SK-N-SH (cell line): ENCODE measurements around the gene CAMK2N1.

Source experiments
- CHD2 ChIP-seq: fragments of 150-350 bp; IDR thresholded peaks from 2 replicates; pipeline ENCODE4 v1.6.1; 2018; ENCODE audit warnings: low read length; ENCODE audit not compliant: partially characterized antibody
- EP300 ChIP-seq, 2 experiments: IDR thresholded peaks; 2 replicates each; pipeline versions ENCODE4 v1.4.0 to v1.6.1; 2012; ENCODE audit warnings: borderline replicate concordance in 1 of 2, low read depth in 1 of 2, low read length in 1 of 2
- EZH2phosphoT487 ChIP-seq: fragments of 200-600 bp; sonication (generic); IDR thresholded peaks from 2 replicates; pipeline ENCODE4 v1.6.1; 2017; ENCODE audit warnings: low read depth, mixed run types, mild to moderate bottlenecking, antibody characterized with exemption, moderate library complexity, borderline replicate concordance
- POLR2AphosphoS5 ChIP-seq: IDR thresholded peaks from 2 replicates; pipeline ENCODE4 v1.6.1; 2012; ENCODE audit warnings: low read depth, low read length
- TF ChIP-seq, protein P1 (sequence below): fragments of 200-600 bp; sonication (generic); IDR thresholded peaks from 2 replicates; pipeline ENCODE4 v1.6.1; 2017; ENCODE audit warnings: antibody characterized with exemption, mild to moderate bottlenecking, moderate library complexity
- TF ChIP-seq, protein P2 (sequence below): IDR thresholded peaks from 2 replicates; pipeline ENCODE4 v1.6.1; 2012; ENCODE audit warnings: mild to moderate bottlenecking, low read depth, low read length, moderate library complexity
- TF ChIP-seq, protein P3 (sequence below): IDR thresholded peaks from 2 replicates; pipeline ENCODE4; 2012
- TF ChIP-seq, protein P4 (sequence below): IDR thresholded peaks from 2 replicates; pipeline ENCODE4 v1.4.0; 2012; ENCODE audit warnings: low read depth

DNA sequence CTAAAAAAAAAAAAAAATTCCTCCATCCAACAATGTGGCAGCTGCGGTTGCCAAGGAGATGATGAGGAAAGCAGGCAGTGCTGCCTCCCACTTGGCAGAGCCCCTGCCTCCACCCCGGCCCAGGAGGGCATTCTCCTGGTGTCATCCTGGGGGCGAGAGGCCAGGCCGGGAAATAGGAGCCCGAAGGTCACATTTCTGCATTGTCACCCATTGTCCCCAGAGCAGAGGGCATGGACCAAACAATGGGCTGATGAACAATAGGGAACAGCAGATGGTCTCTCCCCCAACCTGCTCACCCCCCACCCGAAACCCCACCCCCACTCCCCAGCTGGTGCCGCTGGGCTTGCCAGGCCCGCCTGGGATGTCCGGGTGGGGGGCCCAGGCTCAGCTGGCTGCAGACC, 37.3 kb downstream of the CAMK2N1 start:
- no peak for TF ChIP-seq POLR2AphosphoS5
- TF ChIP-seq, protein P1, sequence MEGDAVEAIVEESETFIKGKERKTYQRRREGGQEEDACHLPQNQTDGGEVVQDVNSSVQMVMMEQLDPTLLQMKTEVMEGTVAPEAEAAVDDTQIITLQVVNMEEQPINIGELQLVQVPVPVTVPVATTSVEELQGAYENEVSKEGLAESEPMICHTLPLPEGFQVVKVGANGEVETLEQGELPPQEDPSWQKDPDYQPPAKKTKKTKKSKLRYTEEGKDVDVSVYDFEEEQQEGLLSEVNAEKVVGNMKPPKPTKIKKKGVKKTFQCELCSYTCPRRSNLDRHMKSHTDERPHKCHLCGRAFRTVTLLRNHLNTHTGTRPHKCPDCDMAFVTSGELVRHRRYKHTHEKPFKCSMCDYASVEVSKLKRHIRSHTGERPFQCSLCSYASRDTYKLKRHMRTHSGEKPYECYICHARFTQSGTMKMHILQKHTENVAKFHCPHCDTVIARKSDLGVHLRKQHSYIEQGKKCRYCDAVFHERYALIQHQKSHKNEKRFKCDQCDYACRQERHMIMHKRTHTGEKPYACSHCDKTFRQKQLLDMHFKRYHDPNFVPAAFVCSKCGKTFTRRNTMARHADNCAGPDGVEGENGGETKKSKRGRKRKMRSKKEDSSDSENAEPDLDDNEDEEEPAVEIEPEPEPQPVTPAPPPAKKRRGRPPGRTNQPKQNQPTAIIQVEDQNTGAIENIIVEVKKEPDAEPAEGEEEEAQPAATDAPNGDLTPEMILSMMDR: no peak
- TF ChIP-seq, protein P2, sequence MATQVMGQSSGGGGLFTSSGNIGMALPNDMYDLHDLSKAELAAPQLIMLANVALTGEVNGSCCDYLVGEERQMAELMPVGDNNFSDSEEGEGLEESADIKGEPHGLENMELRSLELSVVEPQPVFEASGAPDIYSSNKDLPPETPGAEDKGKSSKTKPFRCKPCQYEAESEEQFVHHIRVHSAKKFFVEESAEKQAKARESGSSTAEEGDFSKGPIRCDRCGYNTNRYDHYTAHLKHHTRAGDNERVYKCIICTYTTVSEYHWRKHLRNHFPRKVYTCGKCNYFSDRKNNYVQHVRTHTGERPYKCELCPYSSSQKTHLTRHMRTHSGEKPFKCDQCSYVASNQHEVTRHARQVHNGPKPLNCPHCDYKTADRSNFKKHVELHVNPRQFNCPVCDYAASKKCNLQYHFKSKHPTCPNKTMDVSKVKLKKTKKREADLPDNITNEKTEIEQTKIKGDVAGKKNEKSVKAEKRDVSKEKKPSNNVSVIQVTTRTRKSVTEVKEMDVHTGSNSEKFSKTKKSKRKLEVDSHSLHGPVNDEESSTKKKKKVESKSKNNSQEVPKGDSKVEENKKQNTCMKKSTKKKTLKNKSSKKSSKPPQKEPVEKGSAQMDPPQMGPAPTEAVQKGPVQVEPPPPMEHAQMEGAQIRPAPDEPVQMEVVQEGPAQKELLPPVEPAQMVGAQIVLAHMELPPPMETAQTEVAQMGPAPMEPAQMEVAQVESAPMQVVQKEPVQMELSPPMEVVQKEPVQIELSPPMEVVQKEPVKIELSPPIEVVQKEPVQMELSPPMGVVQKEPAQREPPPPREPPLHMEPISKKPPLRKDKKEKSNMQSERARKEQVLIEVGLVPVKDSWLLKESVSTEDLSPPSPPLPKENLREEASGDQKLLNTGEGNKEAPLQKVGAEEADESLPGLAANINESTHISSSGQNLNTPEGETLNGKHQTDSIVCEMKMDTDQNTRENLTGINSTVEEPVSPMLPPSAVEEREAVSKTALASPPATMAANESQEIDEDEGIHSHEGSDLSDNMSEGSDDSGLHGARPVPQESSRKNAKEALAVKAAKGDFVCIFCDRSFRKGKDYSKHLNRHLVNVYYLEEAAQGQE: no peak
- TF ChIP-seq EP300 (IDR thresholded peaks at IDR 0.05; ENCODE audit: borderline replicate concordance in 1 of 2, low read depth in 1 of 2, low read length in 1 of 2): no peak
- TF ChIP-seq CHD2: no peak
- TF ChIP-seq EZH2phosphoT487: no peak
- TF ChIP-seq, protein P3, sequence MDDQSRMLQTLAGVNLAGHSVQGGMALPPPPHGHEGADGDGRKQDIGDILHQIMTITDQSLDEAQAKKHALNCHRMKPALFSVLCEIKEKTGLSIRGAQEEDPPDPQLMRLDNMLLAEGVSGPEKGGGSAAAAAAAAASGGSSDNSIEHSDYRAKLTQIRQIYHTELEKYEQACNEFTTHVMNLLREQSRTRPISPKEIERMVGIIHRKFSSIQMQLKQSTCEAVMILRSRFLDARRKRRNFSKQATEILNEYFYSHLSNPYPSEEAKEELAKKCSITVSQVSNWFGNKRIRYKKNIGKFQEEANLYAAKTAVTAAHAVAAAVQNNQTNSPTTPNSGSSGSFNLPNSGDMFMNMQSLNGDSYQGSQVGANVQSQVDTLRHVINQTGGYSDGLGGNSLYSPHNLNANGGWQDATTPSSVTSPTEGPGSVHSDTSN: no peak
- TF ChIP-seq, protein P4, sequence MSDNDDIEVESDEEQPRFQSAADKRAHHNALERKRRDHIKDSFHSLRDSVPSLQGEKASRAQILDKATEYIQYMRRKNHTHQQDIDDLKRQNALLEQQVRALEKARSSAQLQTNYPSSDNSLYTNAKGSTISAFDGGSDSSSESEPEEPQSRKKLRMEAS: no peak
